HG03460 (cell line): ENCODE measurements around the gene RFC5.
"Not testable (repeated sequence)": the region's sequence is repeated elsewhere in the genome, so short reads cannot be mapped to it uniquely, and the experiment has no call there.

ENCODE experiments used
- ATAC-seq: cut with Tn5 transposase; IDR thresholded peaks from one replicate; pipeline ENCODE4 v1.9.1; 2021; ENCODE audit not compliant: unreplicated experiment

RFC5 gene

GRCh38 chr12:118016424-118017264 lies at the start of gene RFC5:
Gene RFC5, plus strand, starts transcription at chr12:118016703. Its CDS starts 125 bp downstream, at chr12:118016828.
- peak; percentile 98 for ATAC-seq

DNA sequence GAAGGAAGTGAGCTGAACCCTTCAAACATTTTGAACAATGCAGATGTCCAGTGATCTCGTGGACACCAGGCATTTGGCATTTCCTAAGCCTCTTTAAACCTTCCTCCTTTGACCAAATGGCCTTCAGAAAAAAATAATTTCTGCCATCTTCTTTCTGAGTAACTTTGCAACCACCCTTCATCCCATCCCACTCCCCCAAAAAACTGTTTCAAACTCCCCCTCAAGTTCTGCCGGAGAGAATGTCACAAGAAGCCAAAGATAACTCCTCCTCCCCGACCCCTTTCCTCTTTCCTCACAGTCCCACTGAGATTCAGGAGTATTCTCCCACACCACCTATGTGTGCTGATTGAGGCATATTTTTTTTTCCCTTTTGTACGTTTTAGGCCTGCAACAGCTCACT lies 49.5 kb upstream of the RFC5 start:
- ATAC-seq: no peak

DNA sequence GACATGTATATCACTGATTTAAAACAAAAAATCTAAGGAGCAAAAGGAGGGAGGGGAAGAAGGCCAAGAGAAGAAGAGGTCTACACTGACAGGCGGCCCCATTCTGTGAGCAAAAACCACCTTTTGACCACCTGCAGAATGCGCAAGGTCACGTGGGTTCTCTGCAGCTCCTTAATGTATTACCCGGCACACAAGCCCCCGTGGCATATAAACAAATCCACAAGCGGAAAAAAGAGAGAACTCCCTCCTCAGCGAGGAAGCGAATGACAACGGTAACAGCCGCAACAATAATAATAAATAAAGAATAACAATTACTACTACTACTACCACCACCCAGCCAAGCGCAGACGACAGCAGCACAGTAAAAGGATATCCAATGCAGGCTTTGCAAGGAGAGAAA lies 49.0 kb upstream of the RFC5 start:
- no peak for ATAC-seq

DNA sequence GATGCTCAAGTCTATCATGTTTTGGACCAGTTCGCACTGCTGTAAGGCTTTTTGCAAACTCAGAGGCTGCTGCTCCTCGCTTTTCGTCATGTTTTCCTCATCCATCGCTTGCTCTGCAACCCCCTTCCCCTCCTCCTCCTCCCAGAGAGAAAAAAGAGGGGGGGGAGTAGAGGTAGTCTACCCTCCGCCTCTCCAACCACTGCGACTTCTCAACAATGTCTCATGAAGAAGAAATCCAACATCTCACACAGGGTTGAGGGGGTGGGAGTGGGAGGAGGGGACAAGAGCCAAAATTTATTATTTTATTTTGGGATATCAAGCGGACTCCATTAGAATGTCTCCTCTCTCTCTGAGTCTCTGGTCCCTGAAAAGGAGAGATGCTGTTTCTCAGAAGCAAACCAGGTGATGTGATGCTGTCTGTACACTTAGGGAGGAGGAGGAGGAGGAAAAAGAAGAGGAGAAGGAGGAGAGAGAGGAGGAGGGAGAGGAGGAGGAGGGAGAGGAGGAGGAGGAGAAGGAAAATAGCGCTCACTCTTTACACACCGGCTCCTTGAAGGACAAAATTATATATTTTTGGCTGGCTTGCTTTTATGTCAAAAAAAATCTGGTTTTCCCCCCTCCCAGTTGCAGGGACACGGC lies 48.2 kb upstream of the RFC5 start:
- no peak for ATAC-seq

DNA sequence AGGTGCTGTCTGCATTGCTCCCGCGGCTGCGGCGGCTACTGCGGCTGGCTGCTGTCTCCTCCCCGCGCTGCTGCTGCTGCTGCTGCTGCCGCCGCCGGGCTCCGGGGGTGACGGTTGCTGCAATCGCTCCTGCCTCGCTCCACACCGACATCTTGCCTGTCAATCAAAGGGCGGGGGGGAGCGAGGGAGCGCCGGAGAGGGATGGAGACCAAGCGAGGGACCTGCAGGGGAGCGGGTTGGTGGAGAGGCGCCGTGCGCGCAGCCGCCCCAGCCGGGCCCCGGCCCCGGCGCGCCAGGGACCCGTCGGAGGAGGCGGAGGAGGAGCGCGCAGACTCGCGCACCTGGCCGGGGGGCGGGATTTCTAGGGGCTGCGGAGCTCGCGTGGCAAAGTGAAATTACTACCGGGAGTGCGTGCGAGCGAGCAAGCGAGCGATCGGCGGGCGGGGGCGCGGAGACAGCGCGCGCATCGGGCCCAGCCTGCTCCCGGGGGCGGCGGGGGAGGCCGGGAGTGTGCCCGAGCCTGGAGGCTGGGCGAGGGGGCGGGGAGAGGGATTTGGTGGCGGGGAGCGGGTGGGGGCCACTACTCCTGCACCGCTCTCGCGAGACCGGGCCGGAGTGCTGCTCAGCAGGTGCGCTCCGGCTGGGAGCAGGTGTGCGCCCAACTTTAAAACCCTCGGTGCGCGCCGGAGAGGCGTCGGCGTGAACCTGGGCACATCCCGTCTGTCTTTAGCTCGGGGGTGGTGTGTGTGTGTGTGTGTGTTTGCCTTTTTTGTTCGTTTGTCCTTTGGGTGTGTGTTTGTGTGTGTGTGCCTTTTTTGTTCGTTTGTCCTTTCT lies 47.5 kb upstream of the RFC5 start, which contains the start of gene KSR2:
TSS of gene KSR2 (minus strand) at position 165 of the 834 bp plus-strand sequence. CDS start 735 bp downstream, outside the sequence.
- peak; percentile 61 for ATAC-seq

DNA sequence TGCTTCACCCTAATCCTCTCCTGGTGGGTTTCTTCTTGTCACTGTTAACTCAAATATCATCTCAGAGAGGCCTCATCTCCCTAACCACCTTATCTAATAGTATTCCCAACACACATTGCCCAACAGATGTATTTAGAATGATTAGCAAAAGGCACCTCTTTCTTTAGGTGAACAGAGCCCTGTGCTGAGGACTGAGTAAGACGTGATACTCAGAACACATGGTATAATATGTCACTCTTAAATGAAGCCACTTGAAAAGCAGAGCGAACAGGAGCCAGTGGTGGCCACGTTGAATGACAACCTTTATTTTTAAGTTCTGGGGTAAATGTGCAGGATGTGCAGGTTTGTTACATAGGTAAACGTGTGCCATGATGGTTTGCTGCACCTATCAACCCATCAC lies 46.2 kb upstream of the RFC5 start:
- no peak for ATAC-seq

- no peak for ATAC-seq
Observed at GRCh38 chr12:117972301-117972700, 44.2 kb upstream of the RFC5 start.

GRCh38 chr12:117975006-117975405 lies 41.5 kb upstream of the RFC5 start:
- no peak for ATAC-seq

- ATAC-seq: no peak
Observed at GRCh38 chr12:117977373-117977772, 39.1 kb upstream of the RFC5 start.

DNA sequence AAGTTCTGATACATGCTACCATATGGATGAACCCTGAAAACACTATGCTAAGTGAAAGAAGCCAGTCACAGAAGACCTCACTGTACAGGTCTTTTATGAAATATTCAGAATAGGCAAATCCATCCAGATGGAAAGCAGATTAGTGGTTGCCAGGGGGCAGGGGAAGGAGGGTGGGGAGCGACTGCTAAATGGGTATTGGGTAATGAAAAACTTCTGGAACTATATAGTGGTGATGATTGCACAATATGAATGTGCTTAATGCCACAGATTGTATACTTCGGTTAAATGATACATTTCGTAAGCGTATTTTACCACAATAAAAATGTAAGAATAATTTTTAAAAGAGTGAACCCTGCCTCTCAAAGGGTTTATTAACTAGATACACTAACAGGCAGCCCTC lies 35.9 kb upstream of the RFC5 start:
- ATAC-seq: no peak

DNA sequence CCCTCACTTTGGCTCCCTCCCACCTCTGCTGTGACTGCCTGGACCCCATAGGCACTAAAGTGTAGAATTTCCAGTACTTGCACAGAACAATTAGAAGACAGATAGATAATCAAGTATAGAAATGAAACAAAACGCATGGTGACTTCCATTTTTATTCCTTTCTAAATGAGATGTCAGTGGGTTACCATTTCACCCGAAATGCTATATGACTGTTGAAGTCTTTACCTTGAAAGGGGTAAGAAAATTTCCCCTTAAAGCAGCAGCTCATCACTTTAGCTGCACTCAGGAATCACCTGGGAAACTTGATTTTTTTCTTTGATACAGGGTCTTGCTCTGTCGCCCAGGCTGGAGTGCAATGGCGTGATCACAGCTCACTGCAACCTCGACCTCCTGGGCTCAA lies 35.2 kb upstream of the RFC5 start:
- no peak for ATAC-seq

DNA sequence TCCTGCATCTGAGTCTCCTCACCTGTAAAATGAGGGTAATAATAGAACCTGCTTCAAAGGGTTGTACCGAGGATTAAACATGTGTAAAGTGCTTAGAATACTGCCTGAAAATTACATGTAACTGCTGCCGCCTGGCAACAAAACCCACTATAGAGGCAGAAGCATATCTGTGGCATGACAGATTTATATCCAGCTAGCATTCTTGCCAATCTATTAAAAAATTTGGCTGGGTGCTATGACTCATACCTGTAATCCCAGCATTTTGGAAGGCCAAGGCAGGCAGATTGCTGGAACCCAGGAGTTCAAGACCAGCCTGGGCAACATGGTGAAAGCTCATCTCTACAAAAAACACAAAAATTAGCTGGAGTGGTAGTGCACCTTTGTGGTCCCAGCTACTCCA lies 31.3 kb upstream of the RFC5 start:
- no peak for ATAC-seq

- no peak for ATAC-seq
Observed at GRCh38 chr12:117986705-117987469, 29.6 kb upstream of the RFC5 start.

DNA sequence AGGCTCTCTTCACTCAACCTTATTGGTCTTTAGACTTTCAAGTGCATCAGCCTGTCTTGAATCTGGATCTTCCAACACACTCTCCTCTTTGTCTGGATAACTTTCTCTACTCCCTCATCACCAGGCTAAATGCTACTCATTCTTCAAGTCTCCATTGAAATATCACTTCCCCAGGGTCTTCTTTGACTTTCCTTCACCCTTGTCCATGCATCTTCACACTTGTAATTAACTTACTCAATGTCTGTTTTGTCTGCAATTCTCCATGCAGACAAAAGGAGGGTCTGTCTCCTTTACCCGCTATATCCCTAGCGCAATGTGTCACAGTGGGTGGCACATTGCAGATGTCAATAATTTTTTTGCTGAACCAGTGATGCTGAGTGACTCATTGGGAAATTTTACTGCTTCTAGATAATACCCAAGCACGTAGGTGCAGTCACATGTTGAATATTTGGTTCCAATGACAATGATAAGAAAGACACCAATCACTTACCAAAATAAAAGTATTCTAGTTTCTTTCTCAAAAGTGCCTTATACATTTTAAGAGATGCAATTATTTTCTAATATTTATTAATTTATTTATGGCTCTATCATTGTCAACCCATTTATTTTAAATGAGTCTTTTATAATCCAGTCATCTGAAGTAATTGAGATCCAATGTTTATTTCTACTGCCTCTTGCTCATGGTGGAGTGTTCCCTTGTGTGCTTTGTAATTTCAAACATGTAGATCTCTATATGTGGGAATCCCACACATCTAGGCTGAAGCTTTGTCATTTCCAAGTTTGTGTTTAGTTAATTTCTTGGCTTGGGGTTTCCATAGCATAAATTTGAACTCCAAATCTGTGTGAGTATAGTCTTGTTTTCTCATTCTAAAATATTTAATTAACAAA lies 21.7 kb upstream of the RFC5 start:
- ATAC-seq: no peak

- ATAC-seq: no peak
Observed at GRCh38 chr12:117998719-117999118, 17.8 kb upstream of the RFC5 start.

DNA sequence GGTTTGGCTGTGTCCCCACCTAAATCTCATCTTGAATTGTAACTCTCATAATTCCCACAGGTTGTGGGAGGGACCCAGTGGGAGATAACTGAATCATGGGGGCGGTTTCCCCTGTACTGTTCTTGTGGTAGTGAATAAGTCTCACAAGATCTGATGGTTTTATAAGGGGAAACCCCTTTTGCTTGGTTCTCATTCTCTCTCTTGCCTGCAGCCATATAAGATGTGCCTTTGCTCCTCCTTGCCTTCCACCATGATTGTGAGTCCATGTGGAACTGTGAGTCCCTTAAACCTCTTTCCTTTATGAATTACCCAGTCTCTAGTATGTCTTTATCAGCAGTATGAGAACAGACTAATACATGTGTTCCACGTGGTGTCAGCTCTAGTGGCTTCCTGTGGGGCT lies 16.7 kb upstream of the RFC5 start:
- ATAC-seq: not testable (repeated sequence)

DNA sequence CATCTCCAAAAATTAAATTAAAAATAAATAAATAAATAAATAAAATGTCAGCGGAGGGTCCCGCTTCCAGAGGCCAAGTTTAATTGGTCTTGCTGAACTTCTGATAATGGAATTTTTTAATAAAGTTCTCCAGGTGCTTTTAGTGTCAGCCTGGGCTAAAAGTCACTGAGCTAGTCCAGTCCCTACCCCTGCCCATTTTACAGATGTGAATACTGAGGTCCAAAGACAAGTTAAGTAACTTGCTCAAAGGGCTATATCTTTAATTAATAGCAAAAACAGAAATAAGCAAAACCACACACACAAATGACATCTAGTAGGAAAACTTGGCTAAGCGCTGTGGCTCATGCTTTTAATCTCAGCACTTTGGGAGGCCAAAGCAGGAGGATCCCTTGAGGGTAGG lies 5.6 kb upstream of the RFC5 start:
- ATAC-seq: no peak

DNA sequence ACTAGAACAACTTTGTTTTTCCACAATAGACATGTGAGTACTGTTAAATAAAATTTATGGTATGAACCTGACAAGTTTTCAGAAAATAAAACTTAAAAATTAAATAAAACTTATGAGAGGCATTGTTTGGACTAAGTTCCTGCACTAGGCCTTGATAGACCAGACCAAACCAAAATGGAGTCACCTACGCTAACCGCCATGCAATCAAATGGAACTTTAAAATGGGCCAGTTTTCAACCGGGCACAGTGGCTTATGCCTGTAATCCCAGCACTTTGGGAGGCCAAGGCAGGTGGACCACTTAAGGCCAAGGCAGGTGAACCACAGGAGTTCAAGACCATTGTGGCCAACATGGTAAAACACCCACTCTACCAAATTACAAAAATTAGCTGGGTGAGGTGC lies 5.1 kb upstream of the RFC5 start:
- no peak for ATAC-seq

- no peak for ATAC-seq
Observed at GRCh38 chr12:118011961-118012360, 4.5 kb upstream of the RFC5 start.

- no peak for ATAC-seq
Observed at GRCh38 chr12:118013283-118013682, 3.2 kb upstream of the RFC5 start.
